Activated CD8-positive, alpha-beta memory T cell treated with anti-CD3 and anti-CD28 coated beads for 1 hour (primary cell): Measurements from ENCODE around the gene LIPI.
"Not testable (repeated sequence)": the region's sequence is repeated elsewhere in the genome, so short reads cannot be mapped to it uniquely, and the experiment has no call there.

Experiments used
- DNase-seq, 2 donors: peaks; one replicate each; pipeline ENCODE4 v3.0.0-alpha.2; 2020; ENCODE audit warnings: low read depth in 1 of 2; ENCODE audit errors: extremely low read depth in 1 of 2

Gene LIPI

DNA sequence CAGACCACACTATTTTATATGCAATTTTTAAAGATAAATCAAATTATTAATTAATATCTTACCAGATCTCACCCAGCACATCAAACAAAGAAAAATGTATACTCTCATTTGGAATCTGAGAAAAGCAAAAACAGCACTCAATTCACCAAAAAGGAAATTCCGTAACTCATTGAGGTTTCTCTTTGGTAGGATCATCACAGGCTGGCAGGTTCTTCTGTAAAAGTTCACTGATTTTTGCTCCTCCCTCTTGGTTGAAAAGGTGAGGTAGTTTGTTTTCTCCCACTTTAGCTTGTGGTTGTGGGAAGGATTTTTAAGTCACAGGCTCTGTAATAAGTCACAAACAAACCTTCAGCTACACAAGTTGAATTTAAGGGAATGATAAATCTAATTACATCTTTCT, at the start of gene LIPI:
TSS of gene LIPI (minus strand) at position 218 of the 400 bp plus-strand sequence. CDS start at position 108, 110 bp downstream.
- no peak for DNase-seq

DNA sequence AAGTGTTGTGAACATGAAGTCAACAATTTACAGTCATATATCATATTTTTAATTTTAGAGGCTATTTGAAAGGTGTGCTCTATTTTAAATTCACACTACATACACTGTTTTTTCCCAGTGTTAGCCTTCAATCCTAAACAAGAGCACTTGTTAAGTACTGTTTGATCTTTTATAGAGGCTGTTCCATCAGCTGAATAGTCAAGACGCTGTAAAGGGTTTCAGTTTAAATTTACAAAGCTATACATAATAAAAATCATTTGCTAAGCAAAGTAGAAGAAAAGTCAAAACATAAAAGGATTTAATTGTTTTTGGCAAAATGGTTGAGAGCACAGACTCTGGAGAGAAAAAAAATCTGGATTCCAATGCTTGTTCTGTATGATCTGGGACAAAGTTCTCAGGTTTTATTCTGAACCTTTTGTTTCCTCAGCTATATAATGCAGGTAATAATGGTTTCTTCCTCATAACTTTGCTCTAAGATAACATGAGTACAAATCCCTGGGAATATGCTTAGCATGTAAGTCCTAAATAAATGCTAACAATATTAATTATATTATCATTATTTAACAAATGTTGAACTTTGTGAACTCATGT, 49.5 kb upstream of the LIPI start:
- DNase-seq: no peak

DNA sequence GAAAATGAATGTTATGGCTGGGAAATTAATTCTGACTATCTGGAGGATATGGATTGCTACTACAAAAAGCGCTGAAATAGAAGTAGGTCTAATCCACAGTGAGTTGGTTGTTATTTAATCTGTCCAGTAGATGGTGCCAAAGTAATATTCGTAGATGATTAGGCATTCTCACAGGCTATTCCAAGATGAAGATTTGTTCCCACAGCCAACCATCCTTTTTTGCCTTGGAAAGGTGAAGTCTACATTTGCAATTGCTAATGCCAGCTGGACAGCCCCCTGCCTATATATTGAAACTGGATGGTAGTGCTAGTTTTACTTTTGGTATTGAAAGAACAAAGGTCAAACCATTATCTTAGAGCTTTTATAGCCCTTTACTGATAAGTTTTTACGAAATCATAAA, 49.0 kb upstream of the LIPI start:
- DNase-seq: no peak

DNA sequence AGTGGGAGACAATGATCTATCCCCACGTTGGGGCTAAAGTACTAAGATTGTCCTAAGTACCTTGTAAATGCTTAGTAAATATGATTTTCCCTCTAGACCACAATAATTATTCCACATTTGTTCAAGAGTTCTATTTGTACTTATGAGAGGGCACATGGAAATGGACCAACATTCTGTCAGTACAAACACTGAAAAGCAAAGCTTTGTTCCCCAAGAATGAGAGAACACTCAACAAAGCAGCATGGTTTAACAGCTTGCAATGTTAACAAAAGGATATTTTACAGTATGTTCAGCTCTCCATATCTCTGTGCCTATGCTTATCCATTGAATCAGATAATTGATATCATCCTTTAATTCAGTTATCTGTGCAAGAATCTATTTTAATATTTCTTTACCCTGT, 40.6 kb upstream of the LIPI start:
- DNase-seq: no peak

DNA sequence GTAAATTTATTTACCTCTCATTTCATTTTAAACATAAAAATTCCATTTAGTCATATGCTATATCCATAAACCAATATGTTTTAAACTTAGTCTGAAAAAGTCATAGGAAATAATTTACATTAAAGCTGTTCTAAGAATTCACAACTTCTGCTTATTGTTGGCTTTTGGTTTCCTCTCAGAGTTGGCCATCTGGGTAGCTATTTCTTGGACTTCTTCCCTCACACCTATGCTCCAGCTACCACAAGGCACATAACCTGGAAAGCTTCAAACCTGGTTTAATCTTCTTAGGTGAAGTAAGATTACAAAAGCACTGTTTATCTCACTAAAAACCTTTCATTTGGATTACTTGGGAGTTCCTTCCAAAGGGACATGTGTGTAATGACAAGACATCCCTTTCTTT, 35.0 kb upstream of the LIPI start:
- DNase-seq: no peak

DNA sequence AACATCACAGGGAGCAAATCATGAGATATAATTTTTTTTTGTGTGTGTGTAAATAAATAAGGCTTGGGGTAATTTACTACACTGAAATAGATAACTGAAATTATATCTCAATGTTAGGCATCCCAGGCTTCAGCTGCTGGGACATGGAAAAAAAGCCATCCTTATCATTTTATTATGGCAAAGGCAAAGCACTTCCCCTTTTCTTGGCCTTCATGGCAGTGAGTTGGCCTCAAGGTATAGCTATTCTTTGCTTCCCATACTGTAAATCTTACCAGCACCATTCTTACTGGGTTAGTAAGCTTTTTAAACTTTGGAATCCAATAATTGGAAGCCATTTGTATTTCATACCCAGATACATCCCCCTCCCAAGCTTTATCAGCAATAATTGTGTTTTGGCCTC, 34.2 kb upstream of the LIPI start:
- DNase-seq: no peak

DNA sequence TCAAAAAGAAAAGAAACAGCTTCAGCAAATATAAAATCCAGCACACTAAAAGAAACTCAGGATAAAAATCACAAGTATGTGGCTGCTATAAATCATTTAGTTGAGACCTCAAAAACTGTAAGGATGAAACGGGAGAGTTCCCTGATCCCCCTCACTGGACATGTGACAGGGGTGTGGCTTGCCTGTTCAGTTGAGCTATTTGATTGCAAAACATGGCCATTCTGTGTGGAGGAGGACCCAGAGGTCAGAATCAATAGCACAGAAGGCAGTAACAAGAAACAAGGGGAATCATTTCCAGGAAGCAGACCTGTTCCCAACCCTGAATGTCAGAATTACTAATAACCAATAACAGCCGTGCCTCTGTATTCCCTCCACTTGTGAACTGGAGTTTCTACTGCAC, 33.1 kb upstream of the LIPI start:
- DNase-seq: no peak

DNA sequence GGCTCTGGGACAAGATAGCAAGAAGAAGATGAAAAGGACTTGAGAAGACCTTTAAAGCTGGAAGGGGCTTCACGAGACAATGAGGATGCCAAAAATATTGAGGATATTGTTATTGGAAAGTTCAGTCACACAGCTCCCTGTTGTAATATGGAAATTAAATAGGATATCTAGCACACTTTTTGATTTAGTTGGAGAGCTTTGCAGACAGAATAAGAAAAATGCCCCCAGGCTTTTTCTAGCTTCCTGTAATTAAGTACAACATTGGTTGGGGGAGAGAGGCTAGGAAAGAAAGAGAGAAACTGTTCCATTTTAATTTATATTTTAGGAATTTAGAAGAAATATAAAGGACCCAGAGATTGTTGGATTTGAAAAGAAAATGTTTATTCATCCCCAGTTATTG, 32.7 kb upstream of the LIPI start:
- DNase-seq: no peak

DNA sequence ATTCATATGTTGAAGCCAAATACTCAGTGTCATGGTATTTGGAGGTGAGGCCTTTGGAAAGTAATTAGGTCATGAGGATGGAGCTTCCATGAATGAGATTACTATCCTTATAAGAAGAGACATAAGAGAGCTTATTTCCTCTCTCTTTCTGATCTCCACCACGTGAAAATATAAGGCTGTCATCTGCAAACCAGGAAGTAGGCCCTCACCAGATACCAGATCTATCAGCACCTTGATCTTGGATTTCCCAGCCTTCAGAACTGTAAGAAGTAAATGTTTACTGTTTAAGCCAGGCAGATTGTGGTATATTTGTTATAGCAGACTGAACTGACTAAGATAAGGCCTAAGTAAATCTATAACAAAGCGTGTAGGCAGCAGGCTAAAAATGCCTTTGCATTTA, 30.5 kb upstream of the LIPI start:
- no peak for DNase-seq

DNA sequence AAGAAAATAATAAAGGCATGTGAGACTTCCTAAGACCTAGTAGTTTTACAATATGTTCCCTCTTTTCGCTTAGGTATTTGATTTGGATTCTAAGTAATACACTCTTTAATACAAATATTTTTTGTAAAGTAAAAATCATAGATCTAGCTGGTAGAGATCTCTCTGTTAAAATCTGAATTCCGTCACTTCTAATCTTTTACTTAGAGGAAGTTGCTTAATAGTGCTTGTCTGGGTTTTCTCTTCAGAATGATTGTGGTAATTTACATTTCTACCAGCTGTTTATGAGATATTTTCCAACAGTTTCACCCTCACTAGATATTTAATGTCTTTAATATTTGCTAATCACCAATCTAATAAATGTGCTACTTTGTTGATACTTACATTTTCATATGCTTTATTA, 28.5 kb upstream of the LIPI start:
- no peak for DNase-seq

DNA sequence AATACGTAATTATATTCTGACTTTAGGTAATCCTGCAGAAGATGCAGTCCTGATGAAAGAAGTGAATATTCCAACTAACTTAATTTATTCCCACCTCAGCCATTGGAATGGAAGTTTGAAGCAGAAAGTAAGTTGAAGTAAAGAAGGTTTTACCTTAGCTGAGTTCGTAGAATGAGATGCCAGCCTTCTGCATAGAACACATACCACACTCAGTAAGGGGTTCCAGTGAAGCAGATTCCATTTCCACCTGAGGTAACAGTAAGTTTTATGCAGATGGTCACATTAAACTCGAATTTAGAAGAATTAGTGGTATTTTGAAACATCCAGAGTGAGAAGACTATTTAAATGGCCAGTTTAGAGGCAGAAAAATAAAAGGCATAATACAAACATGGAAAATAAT, 25.4 kb upstream of the LIPI start:
- DNase-seq: no peak

DNA sequence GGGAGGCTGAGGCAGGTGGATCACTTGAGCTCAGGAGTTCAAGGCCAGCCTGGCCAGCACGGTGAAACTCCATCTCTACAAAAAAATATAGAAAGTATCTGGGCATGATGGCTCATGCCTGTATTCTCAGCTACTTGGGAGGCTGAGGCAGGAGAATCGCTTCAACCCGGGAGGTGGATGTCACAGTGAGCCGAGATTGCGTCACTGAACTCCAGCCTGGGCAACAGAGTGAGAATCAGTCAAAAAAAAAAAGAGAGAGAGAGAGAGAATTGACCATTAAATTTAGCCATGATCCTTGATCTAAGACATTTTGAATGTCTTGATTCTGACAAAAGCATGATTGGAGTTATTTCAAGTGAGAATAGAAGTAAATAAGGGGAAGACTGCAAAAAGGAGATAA, 24.3 kb upstream of the LIPI start:
- DNase-seq: no peak

DNA sequence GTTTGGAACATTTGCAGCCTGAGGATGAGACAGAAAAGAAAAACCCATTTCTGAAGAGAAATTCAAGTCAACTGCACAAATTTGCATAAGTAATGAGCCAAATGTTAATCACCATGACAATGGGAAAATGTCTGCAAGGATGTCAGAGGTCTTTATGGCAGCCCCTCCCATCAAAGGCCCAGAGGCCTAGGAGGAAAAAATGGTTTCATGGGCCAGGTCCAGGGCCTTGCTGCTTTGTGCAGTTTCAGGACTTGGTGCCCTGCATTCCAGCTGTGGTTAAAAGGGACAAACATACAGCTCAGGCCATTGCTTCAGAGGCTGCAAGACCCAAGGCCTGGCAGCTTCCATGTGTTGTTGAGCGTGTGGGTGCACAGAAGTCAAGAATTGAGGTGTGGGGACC, 18.6 kb upstream of the LIPI start:
- DNase-seq: no peak

DNA sequence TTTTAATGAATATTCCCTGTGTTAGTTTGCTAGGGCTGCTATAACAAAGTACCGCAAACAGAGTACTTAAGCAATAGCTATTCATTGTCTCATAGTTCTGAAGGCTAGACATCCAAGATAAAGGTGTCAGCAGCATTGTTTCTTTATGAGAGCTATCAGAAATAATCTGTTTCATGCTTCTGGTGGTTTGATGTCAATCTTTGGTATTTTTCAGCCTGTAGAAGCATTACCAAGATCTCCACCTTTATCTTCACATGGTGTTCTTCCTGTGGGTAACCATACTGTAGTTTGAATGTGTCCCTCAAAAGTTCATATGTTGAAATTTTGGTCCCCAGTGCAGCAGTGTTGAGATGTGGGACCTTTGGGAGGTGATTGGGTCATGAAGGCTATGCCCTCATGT, 12.6 kb upstream of the LIPI start:
- no peak for DNase-seq

DNA sequence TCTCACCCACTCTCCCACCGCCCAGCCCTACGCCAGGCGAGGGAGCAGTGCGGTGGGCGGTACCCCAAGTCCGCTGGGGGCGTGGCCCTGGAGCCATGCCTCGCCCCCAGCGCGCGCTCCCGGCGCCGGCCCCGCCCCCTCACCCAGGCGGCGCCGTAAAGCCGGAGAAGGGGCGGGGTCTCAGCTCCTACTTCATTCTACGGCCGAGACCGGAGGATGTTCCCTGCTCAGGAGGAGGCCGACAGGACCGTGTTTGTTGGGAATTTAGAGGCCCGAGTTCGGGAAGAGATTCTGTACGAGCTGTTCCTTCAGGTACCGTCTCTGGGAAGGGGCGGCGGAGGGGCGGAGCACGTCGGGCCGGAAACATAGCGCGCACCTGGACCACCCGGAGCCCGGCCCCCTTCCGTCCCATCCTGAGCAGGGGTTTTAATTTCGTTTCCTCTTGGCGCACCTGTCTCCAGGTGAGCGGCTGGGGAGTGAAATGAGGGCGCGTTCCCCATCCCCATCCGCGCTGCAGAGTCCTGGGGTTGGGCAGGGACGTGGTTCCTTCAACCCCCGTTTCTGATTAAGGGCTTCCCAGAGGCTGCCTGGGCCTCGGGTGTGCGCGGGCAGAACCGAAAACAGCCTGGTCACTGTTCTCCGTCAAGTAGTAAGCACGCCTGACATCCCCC, 5.4 kb upstream of the LIPI start, which contains the start of gene RBM11:
TSS of gene RBM11 (plus strand) at position 187 of the 671 bp plus-strand sequence. CDS start at position 217, 30 bp downstream.
- DNase-seq: peak; percentile 43 to 68

DNA sequence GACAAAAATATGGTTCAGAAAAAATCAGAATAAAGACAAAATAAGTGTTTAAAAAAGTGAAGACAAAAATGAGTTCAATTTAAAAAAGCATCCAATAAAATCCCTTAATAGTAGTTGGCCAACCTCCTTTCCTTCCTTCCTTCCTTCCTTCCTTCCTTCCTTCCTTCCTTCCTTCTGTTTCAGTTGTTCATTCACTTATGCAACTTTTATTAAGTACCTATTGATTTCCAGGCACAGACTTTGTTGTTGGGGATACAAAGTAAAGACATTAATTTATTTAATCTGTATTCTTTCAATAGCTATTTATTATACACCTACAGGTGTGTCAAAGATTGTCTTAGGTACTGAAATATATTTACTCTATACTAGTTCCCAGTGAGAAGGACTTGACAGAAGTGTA, 2.4 kb upstream of the LIPI start:
- no peak for DNase-seq

DNA sequence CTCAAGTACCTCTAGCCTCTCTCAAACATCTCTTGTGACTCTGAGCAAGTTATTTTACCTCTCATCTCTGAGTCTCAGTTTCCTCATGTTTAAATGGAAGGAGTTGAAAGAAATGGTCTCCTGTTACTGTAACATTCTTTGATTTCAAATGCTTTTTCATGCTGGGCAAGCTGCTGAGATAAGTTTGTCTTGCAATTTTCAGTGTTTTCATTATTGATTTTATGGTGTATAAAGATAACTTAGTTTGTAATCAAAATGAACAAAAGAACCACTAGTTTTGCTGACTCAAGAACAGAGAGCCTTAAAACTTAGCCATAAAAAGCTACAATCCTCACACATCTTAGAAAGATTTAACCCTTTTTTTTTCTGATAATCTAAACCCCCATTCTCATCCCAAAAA, 4.5 kb downstream of the LIPI start:
- no peak for DNase-seq

DNA sequence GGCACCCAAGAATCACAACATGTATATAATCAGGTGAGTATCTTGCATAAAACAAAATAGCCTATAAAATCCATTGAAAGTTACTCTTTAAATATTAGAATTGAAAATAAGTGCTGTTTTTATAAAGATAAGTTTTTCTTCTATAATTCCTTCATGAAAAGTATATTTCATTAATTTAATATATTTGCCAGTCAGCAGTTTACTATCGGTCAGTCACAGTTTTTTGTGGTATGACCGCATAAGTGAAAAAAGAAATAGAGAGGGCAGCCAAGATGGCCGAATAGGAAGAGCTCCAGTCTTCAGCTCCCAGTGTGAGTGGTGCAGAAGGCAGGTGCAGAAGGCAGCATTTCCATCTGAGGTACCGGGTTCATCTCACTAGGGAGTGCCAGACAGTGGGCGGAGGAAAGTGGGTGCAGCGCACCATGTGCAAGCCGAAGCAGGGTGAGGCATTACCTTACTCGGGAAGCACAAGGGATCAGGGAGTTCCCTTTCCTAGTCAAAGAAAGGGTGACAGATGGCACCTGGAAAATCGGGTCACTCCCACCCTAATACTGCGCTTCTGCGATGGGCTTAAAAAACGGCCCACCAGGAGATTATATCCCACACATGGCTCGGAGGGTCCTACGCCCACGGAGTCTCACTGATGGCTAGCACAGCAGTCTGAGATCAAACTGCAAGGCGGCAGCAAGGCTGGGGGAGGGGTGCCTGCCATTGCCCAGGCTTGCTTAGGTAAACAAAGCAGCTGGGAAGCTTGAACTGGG, 44.1 kb downstream of the LIPI start:
- not testable (repeated sequence) for DNase-seq

DNA sequence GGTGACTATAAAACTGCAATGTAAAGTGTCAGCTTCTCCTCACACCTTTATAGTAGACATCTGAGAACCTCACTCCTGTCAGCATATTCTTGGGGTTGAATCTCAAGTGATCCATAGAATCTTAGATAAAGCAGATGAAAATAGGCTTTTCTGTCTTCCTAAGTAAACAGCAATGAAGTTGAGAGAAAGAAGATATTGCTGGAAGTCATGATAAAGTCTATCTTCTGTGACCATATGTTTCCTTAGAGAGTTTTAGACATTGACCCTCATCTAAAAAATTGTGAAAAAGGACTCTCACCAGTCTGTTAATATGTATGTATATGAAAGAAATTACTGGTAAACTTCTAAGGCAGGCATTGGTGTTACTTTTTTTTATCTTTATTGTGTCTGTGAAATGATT, 66.8 kb downstream of the LIPI start:
- DNase-seq: no peak

DNA sequence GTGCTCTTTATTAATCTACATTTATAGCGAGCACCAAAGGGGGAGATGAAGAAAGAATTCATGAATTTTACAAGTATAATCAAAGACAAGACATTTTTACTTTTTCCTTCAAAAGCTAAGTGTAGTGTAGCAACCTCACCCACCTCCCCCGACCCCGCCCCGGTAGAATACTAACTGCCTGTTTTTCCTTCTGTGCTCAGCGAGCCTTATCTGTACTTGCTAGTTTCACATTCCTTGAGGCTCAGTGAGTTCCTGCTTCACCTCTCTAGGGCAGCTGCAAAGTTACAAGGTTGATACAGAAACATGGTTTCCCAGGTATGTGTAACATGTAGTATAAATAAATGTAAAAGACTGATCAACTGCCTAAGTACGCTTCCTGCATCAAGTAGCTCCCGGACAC, 86.5 kb downstream of the LIPI start:
- no peak for DNase-seq

DNA sequence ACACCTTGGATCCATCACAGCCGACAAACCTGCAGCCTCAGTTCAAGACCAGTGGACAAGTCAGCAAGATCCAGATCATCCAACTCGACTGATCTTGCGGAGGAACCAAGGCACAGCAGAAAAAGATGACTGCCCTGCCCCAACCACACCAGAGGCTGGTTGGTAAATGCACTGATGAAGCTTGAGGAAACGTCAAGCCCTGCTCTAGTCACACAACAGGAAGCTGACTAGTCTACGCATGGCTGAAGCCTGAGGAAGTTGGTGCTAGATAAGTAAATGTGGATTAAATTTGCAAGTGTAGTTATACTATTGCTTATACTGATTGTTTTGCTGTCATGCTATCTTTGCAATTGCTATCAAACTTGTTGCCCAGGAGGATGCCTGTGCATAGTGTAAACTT, 89.0 kb downstream of the LIPI start:
- DNase-seq: no peak

DNA sequence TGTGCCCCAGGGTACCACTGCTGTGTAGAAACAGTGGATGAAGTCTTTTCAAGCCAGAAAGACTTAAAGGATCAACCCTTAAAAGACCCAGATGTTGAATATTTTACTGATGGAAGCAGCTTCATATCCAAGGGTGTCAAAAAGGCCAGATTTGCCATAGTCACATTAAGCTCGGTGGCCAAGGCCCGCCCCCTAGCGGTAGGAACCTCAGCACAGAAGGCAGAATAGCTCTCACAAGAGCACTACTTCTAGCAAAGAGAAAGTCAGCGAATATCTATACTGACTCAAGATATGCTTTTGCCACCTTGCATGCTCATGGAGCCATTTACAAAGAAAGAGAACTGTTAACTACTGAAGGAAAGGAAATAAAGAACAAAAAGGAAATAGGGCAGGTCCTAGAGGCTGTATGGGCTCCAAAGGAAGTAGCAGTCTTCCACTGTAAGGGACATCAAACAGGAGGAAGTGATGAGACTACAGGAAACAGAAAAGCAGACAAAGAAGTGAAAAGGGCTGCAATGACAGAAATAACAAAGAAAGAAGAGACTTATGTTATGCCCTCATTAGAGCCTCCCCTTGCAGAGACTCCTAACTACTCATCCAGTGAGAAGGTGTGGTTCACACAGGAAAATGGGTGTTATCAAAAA, 90.5 kb downstream of the LIPI start:
- DNase-seq: no peak
